Measurements from ENCODE around the gene ZFPM1.

DNA sequence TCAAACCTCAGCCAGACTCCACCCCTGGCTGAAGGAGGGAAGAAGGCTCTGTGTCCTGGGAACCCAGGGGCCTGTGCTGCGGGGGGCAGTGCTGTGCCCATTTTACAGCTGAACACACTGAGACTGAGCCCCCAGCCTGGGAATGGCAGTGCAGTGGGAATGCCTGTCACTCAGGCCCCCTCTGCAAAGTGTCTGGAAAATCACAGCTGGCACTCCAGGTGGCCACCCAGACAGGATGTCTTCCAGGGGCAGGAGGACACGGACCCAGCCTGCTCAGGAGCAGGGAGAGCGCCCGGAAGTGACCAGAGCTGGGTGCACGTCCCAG is 37.7 kb upstream of the ZFPM1 start:
- TF ChIP-seq, protein P1, sequence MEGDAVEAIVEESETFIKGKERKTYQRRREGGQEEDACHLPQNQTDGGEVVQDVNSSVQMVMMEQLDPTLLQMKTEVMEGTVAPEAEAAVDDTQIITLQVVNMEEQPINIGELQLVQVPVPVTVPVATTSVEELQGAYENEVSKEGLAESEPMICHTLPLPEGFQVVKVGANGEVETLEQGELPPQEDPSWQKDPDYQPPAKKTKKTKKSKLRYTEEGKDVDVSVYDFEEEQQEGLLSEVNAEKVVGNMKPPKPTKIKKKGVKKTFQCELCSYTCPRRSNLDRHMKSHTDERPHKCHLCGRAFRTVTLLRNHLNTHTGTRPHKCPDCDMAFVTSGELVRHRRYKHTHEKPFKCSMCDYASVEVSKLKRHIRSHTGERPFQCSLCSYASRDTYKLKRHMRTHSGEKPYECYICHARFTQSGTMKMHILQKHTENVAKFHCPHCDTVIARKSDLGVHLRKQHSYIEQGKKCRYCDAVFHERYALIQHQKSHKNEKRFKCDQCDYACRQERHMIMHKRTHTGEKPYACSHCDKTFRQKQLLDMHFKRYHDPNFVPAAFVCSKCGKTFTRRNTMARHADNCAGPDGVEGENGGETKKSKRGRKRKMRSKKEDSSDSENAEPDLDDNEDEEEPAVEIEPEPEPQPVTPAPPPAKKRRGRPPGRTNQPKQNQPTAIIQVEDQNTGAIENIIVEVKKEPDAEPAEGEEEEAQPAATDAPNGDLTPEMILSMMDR (IDR thresholded peaks at IDR 0.05) = no peak
- no peak for TF ChIP-seq POLR2A (IDR thresholded peaks at IDR 0.05)
